Fibroblast of skin of abdomen (primary cell): ENCODE data around the gene KLK13.

Source experiments
- DNase-seq: peaks from one replicate; pipeline ENCODE4 v3.0.0-alpha.2; 2013

Gene KLK13

DNA sequence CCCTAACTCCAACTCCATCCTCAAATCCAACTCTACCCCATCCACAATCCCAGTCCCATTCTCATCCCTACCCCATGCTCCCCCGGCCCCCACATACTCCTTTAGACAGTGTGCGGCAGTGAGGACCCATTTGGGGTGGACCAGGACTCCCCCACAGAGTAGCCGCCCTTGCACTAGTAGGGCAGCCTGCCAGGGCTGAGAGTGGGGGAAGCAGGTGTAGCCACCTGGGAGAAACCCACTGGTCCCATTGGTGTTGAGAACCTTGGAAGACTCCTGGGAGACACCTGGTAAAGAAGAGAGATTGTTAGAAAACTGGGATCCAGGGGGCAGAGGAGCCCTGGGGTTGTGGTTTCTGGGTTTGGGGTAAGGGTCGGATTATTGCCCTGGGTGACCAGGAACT lies 4.6 kb downstream of the KLK13 start:
- DNase-seq, result no peak

DNA sequence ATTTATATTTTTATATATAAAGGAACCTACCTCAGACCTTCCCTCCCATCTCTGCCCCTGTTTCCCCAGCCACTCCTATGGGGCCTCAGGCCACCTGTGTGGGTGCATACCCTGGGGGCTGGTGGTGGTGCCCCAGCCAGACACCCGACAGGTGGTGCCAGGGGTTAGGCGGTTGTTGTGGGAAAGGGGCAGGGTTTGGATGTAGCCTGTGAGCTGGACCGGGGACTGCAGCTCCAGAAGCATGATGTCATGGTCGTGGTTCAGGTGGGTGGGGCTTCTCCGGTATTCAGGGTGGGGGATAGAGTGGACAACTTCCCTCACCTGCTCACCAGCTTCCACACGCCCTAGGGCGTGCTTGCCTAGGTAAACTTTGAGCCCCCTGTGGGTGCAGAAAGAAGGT lies 5.2 kb downstream of the KLK13 start:
- no peak for DNase-seq

DNA sequence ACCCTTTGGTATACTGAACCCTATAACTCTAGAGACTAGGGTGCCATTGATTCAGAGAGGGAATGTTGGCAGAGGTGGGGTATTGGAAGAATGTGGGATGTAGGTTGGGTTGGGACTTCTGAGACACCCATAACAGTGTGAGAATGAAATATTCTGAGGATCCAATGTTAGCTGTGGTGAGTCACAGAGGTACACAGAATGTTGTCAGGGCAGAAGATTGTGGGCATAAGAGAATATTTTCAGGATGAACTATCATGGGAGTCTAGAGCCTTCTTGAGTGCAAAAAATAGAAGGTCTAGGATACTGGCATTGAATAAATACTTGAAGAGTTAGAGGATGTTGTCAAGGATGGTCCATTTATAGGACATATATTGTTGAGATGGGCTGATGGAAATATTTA lies 9.0 kb downstream of the KLK13 start:
- no peak for DNase-seq

DNA sequence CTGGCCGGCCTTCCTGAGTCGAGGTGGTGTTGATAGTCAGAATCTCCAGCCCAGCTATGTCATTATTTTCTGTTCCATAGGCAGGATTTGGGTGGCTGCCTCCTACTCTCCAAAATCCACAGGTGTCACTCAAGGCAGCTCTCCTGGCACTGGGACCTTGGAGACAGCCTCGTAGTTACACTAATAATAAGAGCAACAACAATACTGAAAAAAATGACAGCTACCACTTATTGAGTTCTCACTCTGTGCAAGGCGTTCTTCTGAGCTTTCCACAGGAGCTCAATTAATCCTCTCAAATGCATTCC lies 17.9 kb downstream of the KLK13 start:
- DNase-seq, result no peak

DNA sequence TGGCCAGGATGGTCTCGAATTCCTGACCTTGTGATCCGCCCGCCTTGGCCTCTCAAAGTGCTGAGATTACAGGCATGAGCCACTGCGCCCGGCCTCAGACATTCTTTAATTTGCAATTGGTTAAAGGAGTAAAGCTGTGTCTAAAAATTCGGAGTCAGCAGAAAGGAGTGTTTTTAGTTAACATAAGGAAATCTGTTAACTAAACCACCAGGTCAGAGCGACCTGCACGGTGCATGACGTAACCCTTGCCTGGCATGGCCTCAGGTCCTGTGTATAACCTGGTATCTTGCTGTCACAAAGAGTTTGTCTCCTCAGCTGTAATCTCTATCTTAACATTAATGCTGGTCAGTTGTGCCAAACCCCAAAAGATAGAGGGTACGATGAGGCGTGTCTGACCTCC lies 20.6 kb downstream of the KLK13 start:
- DNase-seq, result no peak

DNA sequence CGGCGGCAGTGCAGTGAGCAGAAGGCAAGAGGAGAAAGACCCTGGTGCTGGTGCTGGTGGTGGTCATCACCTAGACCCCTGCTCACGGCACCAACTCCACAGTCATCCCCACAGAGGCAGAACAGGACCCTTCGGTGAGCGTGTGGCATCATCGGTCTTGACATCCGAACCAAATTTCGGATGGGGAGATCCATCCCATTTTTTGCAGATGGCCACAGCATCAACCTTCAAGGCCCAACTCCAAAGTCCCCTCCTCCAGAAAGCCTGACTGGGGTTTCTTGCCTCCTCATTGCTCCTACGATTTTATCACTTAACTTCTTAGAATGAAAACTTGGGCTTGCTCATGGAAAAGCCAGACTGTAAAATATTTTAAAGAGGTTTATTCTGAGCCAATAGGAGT lies 21.4 kb downstream of the KLK13 start:
- no peak for DNase-seq

DNA sequence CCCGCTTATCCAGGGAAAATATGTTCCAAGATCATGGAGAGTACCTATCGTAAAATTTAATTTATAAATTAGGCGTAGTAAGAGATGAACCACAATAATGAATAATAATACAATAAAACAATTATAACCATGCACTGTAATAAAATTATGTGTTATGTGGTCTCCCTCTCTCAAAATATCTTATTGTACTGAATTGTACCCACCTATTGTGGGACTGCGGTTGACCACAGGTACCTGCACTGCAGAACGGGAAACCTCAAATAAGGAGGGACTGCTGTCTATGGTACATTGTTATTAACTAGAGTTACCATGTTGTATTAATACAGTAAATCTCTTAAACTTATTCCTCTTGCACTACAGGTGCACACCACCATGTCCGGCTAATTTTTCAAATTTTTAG lies 24.7 kb downstream of the KLK13 start:
- no peak for DNase-seq

DNA sequence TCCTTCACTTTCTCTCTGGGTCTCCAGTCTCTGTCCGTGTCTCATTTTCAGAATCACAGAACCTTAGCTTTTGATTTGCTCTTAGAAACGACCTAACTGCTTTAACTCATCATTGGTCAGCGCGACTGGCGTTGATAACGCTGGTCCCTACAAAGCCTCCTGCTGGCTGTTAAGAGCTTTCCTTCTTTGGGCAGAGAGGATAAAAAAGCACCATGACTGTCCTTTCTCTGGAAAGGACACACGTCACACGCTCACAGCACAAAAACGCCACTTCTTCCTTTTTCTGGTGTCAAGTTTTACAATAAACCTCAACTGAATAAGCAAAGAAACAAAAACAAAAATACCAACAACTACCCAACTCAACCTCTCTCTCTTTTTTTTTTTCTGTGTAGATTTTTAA lies 28.4 kb downstream of the KLK13 start:
- no peak for DNase-seq

DNA sequence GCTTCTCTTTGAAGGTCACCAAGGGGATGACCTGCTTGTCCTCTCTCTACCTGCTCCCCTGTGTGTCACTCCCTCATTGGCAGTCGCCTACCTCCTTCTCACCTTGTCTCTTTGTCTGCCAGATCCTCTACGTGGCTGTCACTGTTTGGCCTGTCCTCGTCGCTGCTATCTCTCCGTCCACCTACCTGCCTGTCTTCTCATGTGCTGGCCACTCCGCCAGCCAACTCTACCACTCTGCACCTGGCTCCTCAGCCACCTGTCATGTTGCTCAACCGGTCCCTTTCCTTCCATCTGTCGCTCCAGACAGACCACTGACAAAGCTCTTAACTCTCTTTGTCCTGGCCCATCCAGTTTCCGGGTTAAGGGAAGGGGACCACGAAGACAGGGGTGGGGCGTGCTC lies 30.2 kb downstream of the KLK13 start, which contains the start of gene KLK12:
KLK12 (minus strand) TSS at position 299 of the 400 bp plus-strand sequence. CDS start 381 bp downstream, outside the sequence.
- no peak for DNase-seq

DNA sequence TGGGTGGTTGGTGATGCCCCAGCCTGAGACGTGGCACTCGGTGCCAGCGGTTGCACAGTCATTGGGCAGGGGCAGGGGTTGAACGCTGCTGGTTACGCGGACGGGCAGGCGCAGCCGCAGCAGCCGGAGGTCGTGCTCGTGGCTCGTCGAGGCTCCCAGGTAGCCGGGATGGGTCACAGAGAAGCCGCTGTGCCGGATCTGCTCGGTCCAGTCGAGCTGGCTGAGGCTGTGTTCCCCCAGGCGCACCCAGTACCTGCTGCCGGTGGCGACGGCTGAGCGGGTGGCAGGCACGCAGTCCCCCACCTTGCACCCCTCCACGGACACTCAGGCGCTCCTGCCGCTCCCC lies 33.0 kb downstream of the KLK13 start:
- DNase-seq, result no peak

DNA sequence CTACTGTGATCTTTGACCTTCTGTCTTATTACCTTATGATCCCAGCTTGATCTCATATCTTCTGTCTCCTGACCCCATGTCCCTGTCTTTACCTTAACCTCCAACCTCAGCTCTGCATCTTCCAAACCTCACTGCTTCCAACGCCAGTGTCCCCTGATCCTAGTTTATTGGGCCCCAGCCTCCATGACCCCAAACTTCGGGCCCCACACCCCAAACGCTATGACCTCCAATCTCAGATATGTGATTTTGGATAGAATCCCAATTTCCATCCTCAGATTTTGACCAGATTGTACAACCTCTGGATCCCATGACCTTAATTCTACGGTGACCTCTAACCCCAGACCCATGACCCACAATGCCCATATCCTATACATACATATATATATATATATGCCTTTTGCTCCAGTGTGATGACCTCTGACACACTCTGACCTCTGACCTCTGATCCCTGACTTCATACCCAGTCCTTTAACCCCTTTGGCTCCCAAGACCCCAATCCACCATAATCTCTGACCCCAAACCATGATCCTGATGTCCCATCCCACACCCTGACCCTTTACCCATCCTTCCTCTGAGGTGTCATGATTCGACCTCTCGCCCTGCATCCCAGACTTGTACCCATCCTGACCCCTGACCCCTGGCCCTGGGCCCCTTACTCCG lies 33.5 kb downstream of the KLK13 start:
- DNase-seq, result no peak

DNA sequence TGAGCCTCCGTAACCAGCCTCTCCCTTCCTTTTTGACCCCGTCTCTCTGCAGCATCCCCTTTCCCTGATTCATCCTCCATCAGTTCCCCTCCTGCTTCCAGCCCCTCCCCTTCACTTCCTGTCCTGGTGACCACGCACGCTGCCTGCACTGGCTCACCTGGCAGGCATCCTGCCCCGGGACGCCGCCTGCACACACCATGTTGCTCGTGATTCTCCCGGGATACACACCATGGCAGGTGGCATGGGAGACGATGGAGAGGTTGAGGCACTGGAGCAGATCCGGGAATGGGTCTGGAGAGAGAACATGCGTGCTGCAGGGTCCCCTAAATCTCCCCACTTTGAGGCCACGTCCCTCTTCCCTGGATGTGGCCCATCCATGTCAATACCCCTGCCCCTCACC lies 34.3 kb downstream of the KLK13 start:
- no peak for DNase-seq

DNA sequence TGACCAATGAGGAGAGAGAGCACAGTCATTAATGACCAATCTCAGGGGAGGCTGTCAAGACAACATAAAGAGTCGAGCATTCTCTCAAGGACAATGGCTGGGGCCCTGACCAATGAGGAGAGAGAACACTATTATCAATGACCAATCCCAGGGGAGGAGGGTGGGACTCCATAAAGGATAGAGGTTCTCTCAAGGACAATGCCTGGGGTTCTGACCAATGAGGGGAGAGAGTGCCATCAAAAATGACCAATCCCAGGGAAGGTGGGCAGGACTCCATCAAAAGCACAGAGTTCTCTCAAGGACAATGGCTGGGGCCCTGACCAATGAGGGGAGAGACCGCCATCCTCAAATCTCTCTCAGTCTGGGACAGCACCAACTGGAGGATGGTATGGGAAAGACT lies 35.2 kb downstream of the KLK13 start:
- DNase-seq, result no peak

DNA sequence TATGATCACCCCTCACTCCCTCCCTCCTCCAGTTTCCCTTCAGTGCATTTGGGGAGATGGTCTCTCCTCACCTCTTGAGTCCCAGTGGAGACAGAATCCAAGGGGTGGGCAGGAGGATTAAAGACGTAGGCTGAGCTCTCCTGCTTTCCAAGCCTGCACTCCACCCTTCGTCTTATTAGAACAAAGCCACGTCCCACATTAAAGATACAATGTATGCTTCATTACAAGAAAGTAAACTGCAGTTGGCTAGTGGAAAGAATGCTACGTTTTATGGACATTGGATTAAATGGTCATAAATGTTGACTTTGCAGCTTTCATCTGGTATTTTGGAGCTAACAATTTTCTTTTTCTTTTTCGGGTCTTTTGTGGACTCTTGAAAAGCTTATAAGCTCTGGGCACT lies 37.0 kb downstream of the KLK13 start:
- no peak for DNase-seq

DNA sequence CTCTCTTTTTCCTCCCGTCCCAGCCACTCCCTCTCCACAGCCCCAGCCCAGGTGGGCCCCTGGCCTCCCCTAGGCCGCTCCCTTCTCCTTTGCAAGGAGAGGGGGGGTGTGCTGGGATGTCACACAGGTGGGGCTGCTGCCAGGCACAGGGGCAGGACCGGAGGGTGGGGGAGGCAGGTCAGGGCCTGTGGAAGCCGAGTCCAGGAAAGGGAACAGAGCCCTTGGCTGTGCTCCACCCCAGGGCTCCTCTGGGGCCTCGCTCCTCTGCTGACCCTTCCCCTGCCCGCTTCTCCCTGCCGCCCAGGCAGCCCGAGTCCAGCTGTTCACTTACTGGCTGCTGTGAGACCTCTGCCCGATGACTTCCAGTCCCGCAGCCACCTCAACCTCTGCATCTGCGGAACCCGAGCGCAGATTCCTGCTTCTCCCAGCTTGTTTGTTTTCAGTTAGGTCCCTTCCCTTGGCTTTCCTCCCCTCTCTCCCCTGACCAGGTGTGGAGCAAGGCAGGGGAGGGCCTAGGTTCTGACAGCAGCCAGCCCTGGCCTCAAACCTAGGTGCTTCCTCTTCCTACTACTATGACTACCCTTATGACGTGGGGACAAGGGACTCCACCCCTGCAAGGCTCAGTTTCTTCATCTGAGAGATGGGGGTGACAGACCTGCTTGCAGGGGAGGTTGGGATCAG lies 37.6 kb downstream of the KLK13 start:
- no peak for DNase-seq

DNA sequence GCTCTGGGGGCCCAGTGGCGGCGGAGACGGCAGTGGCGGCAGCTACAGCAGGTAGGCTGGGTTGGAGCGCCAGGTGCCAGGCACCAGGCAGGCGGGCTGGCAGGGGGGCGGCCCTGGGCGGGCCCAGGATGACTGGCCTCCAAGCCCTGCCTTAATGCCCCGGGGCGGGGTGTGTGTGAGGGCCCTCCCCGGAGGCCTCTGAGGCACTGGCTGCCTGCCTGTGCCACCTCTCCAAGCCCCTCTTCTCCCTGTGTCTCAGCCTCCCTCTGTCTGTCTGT lies 38.4 kb downstream of the KLK13 start, which contains the start of gene KLK11:
KLK11 (minus strand) TSS at position 63 of the 278 bp plus-strand sequence. CDS start 985 bp downstream, outside the sequence.
- DNase-seq, result no peak

DNA sequence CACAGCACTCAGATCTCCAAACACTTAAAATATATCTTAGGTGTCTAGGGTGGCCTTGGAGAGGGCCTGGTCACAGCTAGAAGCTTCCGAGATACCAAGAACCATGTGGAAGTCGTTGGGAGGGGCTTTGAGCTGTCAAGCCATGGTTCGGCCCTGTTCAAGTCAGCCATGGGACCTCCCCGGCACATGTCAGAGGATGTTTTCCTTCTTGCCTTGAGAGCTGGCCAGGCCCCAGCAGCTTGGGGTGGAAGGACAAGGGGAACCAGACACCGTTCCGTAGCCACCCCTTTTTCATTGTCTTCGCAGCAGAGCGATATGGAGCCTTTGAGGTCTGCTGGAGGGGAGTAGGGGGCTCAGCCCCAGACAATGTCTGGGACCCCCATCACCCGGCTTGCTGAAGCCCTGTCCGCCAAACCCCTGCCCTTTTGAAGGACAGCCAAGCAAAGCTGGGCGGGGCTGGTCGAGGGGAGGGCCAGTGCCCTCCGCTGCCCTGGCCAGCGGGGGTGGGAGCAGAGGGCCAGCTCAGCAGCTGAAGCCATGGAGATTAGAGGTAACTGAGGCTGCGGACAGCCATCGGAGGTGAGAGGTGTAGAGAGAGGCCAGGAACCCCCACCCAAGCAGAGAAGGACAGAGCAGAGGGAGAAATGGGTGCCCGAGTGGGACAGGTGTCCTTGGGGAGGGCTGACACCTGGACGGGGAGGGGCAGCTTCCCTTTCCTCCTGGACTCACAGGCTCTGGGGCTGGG lies 38.9 kb downstream of the KLK13 start:
- DNase-seq, result no peak

DNA sequence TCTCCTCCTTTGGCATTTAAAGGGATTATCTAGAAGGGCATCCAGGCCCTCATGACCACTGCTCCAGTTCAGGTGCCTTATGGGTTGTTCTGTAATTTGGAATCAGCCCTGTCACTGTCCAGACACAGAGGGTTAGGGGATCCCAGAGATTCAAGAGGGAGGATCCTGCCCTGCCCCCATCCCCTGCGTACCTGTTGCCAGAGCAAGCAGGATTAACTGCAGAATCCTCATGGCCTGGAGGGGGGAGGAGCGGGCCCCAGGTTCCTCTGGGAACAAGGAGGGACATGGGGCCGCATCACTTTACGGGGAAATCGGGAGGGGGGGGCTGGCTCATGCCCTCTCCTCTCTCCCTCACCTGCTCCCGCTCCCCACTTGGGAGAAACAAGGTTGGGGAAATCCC lies 39.5 kb downstream of the KLK13 start:
- DNase-seq, result no peak

DNA sequence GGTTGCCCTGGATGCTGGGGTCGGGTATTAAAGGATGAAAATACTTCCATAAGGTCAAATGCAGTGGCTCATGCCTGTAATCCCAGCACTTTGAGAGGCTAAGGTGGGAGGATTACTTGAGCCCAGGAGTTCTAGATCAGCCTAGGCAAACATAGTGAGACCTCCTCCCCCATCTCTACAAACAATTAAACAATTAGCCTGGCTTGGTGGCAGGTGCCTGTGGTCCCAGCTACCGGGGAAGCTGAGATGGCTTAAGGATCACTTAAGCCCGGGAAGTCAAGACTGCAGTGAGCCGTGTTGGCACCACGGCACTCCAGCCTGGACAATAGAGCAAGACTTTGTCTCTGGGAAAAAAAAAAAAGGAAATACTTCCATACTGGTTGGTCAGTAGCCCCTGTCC lies 40.0 kb downstream of the KLK13 start:
- no peak for DNase-seq

DNA sequence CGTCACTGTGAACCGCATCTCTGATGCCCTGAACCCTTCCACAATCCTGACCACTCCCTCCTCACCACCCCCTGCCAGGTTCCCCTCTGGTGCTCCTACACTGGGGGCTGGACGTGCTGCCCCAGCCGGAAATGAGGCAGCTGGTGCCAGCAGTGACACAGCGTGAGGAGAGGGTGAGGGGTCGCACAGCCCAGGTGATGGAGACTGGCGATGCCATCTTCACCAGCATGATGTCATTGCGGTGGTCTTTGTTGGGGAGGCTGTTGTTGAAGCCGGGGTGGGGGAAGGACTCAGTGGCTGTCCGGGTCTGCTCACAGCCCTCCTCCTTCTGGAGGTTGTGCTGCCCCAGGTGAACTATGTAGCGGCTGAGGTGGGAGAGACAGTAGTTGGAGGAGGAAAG lies 40.9 kb downstream of the KLK13 start:
- no peak for DNase-seq

DNA sequence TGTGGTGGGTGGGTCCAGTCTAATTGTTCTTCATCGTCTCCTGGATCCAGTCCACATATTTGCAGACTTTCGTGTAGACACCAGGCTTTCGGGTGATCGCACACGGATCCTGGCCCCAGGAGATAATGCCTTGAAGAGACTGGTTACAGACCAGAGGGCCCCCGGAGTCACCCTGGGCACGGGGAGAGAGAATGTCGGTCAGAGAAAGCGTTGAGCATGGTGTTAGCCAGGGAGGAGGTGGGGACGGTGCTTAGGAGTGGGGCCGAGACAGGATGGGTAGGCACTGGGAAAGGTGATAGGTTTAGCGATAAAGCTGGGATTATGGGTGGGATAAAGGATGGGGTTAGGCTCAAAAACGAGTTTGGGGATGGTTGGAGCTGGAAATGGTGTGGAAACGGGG lies 42.4 kb downstream of the KLK13 start:
- DNase-seq, result no peak

DNA sequence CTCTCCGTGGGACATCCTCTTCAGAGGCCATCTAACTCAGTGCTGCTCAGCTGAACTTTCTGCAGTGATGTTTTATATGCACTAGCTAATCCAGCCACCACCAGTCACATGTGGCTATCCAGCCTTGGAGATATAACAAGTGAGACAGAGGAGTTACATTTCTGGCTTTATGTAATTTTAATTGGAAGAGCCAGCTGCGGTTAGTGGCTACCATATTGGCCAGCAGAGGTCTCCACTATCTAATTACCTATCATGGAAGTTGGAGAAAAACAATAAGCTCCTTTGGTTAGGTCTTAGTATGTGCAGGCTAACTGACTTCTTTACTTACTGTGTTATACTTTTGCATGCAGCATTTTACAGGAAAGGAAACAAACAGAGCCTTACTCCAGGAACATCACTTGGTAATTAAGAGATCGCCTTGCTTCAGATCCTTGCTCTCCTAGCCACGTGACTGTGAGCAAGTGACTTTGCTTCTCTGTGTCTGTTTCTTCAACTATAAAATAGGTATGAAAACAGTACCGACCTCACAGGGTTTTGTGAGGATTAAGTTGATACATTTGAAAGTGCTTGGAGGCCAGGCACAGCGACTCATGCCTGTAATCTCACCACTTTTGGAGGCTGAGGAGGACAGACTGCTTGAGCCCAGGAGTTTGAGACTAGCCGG lies 43.8 kb downstream of the KLK13 start:
- DNase-seq, result peak; percentile 37

DNA sequence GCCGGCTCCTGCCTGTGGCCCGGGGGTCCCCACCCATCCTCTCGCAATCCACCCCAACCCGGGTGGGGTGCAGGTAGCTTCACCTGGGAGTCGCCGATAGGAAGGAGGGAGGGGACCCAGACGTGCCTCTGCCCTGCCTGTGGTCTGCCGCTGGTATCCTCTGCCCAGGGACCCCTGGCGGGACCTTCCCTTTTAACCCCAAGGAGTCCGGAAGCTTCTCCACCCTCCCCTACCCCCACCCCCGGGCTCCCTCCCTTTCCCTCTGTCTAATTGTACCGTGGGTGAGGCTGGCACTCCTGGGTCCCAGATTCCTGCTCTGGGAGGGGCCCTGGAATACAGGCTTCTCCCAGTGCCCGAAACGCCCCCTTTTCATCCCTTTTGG lies 45.4 kb downstream of the KLK13 start, which contains the start of gene KLK10:
KLK10 (minus strand) TSS at position 166 of the 382 bp plus-strand sequence. CDS start 579 bp downstream, outside the sequence.
- DNase-seq, result no peak
